Measurements from ENCODE around the gene MASTL. TPM values are rescaled to one million over a fixed set of nuclear protein-coding genes. Genes with fewer than 3 reads are reported as not detected.

The MASTL gene
- total RNA-seq, 1 experiment from 2014 or later, result 13.8 TPM

- BruUV-seq (replicated peaks), result no TSS peak
- TF ChIP-seq FOSL1 (IDR thresholded peaks at IDR 0.05; ENCODE audit: low read depth) (no peak), YY1 (IDR thresholded peaks at IDR 0.05; ENCODE audit: extremely low read depth, insufficient replicate concordance, low read depth, low read length) (no peak), EZH2 (IDR thresholded peaks at IDR 0.05) (no peak), ELF1 (IDR thresholded peaks at IDR 0.05; ENCODE audit: borderline replicate concordance, low read depth) (no peak), EZH2phosphoT487 (IDR thresholded peaks at IDR 0.05; ENCODE audit: borderline replicate concordance) (no peak), ZNF274 (IDR thresholded peaks at IDR 0.05; ENCODE audit: low read depth, low read length) (no peak), ZBTB33 (IDR thresholded peaks at IDR 0.05; ENCODE audit: extremely low read depth, insufficient replicate concordance, low read length) (no peak), REST (IDR thresholded peaks at IDR 0.05; ENCODE audit: low read depth) (no peak), SRF (IDR thresholded peaks at IDR 0.05; ENCODE audit: low read depth) (no peak), SIN3A (IDR thresholded peaks at IDR 0.05; ENCODE audit: low read depth) (no peak), MAX (IDR thresholded peaks at IDR 0.05) (no peak), POLR2A (IDR thresholded peaks at IDR 0.05; ENCODE audit: borderline replicate concordance, extremely low read depth, insufficient read depth, insufficient read length) (no peak), CEBPB (IDR thresholded peaks at IDR 0.05; ENCODE audit: low read depth) (no peak), SP1 (IDR thresholded peaks at IDR 0.05; ENCODE audit: low read depth) (no peak)
- Histone ChIP-seq H3K4me1 (ENCODE audit: control insufficient read depth in 1 of 2, insufficient read depth in 2 of 2, low read length in 2 of 2) (peaks cover 10 to 20% of the 10 kb centered on the region in 2 experiments; a peak in 3 of 4 replicates), H3K79me2 (ENCODE audit: insufficient read depth, low read length) (peaks cover 66% of the 10 kb centered on the region), H3K9me2 (ENCODE audit: insufficient read depth) (no peaks in the 10 kb centered on the region), H3K9me3 (ENCODE audit: control insufficient read depth in 1 of 2, insufficient read depth in 1 of 2, low read depth in 1 of 2, low read length in 2 of 2) (no peaks in the 10 kb centered on the region), H4K20me1 (ENCODE audit: insufficient read depth) (peaks cover 9% of the 10 kb centered on the region; the same call in 1 of the 2 replicates), H3K36me3 (ENCODE audit: control insufficient read depth in 1 of 2, insufficient read depth in 2 of 2, low read length in 2 of 2) (peaks cover 22 to 26% of the 10 kb centered on the region in 2 experiments), H3K4me3 (replicated peaks in 1 of 2; ENCODE audit: low read depth in 1 of 2, low read length in 2 of 2) (peak overlapping the region; percentile 95 to 100; a peak in 3 of 4 replicates), H3K27ac (ENCODE audit: low read depth, low read length) (peak overlapping the region; percentile 94; the same call in 1 of the 2 replicates), H2AFZ (ENCODE audit: low read depth, low read length, poor library complexity, severe bottlenecking) (no peak overlapping the region), H3K27me3 (ENCODE audit: insufficient read depth, low read length) (no peaks in the 10 kb centered on the region), H3K4me2 (ENCODE audit: low read length) (peak overlapping the region; percentile 98), H3K9ac (ENCODE audit: low read length) (no peak overlapping the region; the same call in 1 of the 2 replicates)
- DNase-seq (ENCODE audit: low read depth, low spot score) (no peak), ATAC-seq (no peak)
- intact Hi-C loops (cut with micrococcal nuclease), result no loop called here
- ChIA-PET CTCF (no interaction called here), POLR2A (interaction anchor here (0.7 kb wide), 1 partner anchor 737 kb away, joined by 3 read pairs; no protein-coding TSS in a partner anchor), RAD21 (ENCODE audit: low non-redundant PET in 1 of 2, low total read pairs in 2 of 2, uncharacterized antibody in 2 of 2, unreplicated experiment in 2 of 2) (no interaction called here)
Measured at GRCh38 chr10:27157150-27157549, 2.0 kb downstream of the MASTL start.

All from HCT116 (cell line).